Colonic mucosa (tissue), 4 donors: ENCODE data around the gene P2RX6. TPM values are rescaled to one million over a fixed set of nuclear protein-coding genes. Genes with fewer than 3 reads are reported as not detected.

Experiments used
- DNase-seq: peaks from one replicate; pipeline ENCODE4 v3.0.0-alpha.2; 2020
- H3K27ac ChIP-seq: fragments of 200-600 bp; one replicate; pipeline ENCODE4 v1.8.0; 2021
- H3K27me3 ChIP-seq: fragments of 200-600 bp; one replicate; pipeline ENCODE4 v1.8.0; 2021
- H3K36me3 ChIP-seq: fragments of 200-600 bp; one replicate; pipeline ENCODE4 v1.8.0; 2021
- H3K4me1 ChIP-seq: fragments of 200-600 bp; one replicate; pipeline ENCODE4 v1.8.0; 2021; ENCODE audit warnings: mild to moderate bottlenecking
- H3K4me3 ChIP-seq: fragments of 200-600 bp; one replicate; pipeline ENCODE4 v1.8.0; 2021
- H3K9ac ChIP-seq, 2 donors: one replicate each; pipeline ENCODE4 v1.7.0; 2013; ENCODE audit warnings: control low read depth in 2 of 2, low read depth in 2 of 2, low read length in 2 of 2
- H3K9me3 ChIP-seq: fragments of 200-600 bp; one replicate; pipeline ENCODE4 v1.8.0; 2021
- intact Hi-C: fragments of 100-400 bp; cut with DNase I; formaldehyde crosslinking; loops from one replicate; pipeline ENCODE4 v1.14.1; 2022
- total RNA-seq, 2 donors: library from RNA; stranded (reverse); fragmentation: NEBNext Ultra II Directional in 1 of 2; extraction: Animal tissue kit (Norgen Biotek cat#: 25700) in 1 of 2; gene quantifications; one replicate each; pipeline ENCODE4 v1.2.1, GENCODE V29; 2021
- TF ChIP-seq, protein P1 (sequence below): fragments of 200-600 bp; IDR thresholded peaks from one replicate; pipeline ENCODE4 v1.8.0; 2022; ENCODE audit warnings: antibody characterized with exemption, mild to moderate bottlenecking
- donor health status: healthy.
- donor health status: DM: no; HTN: no; CAD: no.
- donor health status: DM: no; HTN: no; CAD: no.

The P2RX6 gene
- total RNA-seq, 2 donors from 2014 or later, result 0.27 to 0.62 TPM

GRCh38 chr22:20987375-20987774, 27.6 kb upstream of the P2RX6 start:
- intact Hi-C loops, result no loop called here
- H3K9me3 ChIP-seq, result no peaks in the 10 kb centered on the region
- H3K9ac ChIP-seq, result no peak overlapping the region
- H3K4me3 ChIP-seq, result no peak overlapping the region
- no peak for DNase-seq
- H3K27ac ChIP-seq, result no peak overlapping the region
- H3K36me3 ChIP-seq, result no peaks in the 10 kb centered on the region
- TF ChIP-seq, protein P1, sequence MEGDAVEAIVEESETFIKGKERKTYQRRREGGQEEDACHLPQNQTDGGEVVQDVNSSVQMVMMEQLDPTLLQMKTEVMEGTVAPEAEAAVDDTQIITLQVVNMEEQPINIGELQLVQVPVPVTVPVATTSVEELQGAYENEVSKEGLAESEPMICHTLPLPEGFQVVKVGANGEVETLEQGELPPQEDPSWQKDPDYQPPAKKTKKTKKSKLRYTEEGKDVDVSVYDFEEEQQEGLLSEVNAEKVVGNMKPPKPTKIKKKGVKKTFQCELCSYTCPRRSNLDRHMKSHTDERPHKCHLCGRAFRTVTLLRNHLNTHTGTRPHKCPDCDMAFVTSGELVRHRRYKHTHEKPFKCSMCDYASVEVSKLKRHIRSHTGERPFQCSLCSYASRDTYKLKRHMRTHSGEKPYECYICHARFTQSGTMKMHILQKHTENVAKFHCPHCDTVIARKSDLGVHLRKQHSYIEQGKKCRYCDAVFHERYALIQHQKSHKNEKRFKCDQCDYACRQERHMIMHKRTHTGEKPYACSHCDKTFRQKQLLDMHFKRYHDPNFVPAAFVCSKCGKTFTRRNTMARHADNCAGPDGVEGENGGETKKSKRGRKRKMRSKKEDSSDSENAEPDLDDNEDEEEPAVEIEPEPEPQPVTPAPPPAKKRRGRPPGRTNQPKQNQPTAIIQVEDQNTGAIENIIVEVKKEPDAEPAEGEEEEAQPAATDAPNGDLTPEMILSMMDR, result no peak
- no peaks in the 10 kb centered on the region for H3K27me3 ChIP-seq
- H3K4me1 ChIP-seq, result peaks cover 4% of the 10 kb centered on the region

DNA sequence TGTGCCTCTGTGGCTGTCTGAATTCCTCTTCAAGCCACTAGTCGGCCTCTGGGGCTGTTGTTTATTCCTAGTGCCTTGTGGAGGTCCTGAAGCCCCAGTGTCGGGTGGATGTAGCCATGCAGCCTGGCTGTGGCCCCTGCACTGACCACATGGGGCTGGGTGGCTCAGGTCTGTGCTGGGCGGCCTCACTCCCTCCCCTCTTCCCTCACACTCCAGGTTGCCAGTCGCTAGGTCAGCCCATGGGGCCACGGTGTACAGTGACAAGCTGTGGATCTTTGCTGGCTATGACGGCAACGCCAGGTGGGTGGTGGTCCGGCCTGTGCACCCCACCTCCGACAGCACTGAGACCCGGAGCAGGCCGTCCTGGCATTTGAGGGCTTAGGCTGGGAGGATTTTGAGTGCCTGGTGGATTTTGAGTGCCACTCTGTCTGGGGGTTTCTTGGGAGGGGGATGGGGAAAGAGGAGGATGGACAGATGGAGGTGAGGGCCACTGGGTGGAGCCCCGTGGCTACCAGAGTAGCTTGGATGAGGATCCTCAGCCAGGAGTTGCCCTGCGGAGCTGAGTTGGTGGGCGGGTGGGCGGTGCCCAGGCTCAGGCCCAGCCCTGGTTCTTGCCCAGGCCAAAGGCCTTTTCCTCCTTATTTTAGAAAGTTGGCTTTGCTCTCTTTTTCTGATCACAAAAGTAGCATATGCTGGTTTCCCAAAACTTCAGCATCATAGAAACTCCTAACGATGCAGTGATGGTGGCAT, 26.2 kb upstream of the P2RX6 start:
- Histone ChIP-seq H3K4me3 (no peak overlapping the region), H3K27ac (no peak overlapping the region), H3K9ac (no peak overlapping the region), H3K36me3 (no peaks in the 10 kb centered on the region), H3K27me3 (no peaks in the 10 kb centered on the region), H3K9me3 (no peaks in the 10 kb centered on the region), H3K4me1 (no peaks in the 10 kb centered on the region)
- intact Hi-C loops, result no loop called here
- TF ChIP-seq, protein P1, result no peak
- no peak for DNase-seq

DNA sequence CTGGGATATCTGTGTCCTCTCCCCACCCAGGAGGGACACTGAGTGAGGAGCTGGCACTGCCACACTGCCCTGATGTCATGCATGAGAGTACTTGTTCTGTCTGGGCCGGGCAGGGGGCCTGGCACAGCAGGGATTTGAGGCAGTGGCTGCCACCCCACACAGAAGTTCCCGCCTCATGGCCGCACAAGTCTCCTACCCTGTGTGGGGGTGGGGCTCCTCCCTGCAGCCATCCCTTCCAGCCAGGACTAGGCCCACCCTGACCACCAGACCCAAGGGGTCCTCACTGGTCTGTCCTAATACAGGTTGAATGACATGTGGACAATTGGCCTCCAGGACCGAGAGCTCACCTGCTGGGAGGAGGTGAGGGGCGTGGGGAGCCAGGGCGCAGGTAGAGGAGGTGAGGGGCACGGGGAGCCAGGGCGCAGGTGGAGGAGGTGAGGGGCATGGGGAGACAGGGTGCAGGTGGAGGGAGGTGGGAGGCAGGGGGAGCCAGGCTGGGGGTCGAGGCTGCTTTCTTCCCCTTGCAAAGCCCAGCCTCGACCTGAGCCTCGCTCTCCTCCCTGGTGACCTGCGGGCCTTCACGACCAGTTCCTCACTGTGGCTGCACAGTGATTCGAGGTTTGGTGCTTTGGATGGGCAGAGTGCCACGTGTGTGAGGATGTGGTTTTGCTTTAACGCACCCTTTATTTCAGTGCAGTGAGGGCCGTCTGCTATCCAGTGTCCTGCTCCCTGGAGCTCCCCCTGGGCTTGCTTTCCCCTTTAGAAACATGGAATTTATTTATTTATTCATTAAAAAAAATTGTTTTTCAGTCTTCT, 25.4 kb upstream of the P2RX6 start:
- H3K9ac ChIP-seq, result no peak overlapping the region
- no peak overlapping the region for H3K4me3 ChIP-seq
- TF ChIP-seq, protein P1, result no peak
- intact Hi-C loops, result no loop called here
- H3K27me3 ChIP-seq, result no peaks in the 10 kb centered on the region
- no peaks in the 10 kb centered on the region for H3K36me3 ChIP-seq
- H3K9me3 ChIP-seq, result no peaks in the 10 kb centered on the region
- H3K27ac ChIP-seq, result no peak overlapping the region
- no peak for DNase-seq
- no peaks in the 10 kb centered on the region for H3K4me1 ChIP-seq

GRCh38 chr22:20990184-20991180, 24.5 kb upstream of the P2RX6 start:
- TF ChIP-seq, protein P1, result no peak
- no peaks in the 10 kb centered on the region for H3K4me1 ChIP-seq
- H3K4me3 ChIP-seq, result no peak overlapping the region
- H3K9ac ChIP-seq, result no peak overlapping the region
- H3K27me3 ChIP-seq, result no peaks in the 10 kb centered on the region
- intact Hi-C loops, result no loop called here
- no peak for DNase-seq
- H3K36me3 ChIP-seq, result no peaks in the 10 kb centered on the region
- H3K9me3 ChIP-seq, result no peaks in the 10 kb centered on the region
- H3K27ac ChIP-seq, result no peak overlapping the region
